Hematopoietic multipotent progenitor cell treated with erythropoietin and hydrocortisone succinate and interleukin-3 and kit ligand, for 6 days (in vitro differentiated cells): ENCODE data around the gene OR2A5.
"Not testable (repeated sequence)": the region's sequence is repeated elsewhere in the genome, so short reads cannot be mapped to it uniquely, and the experiment has no call there.

Experiments used
- DNase-seq: peaks from one replicate; pipeline ENCODE4 v3.0.0-alpha.2; 2015

Gene OR2A5

GRCh38 chr7:144048648-144049047, at the start of gene OR2A5:
Gene OR2A5 (plus strand): TSS chr7:144048948. CDS start chr7:144050402, 1,454 bp downstream.
- no peak for DNase-seq

GRCh38 chr7:144000020-144000419, 48.7 kb upstream of the OR2A5 start, which contains the start of gene OR6B1:
Gene OR6B1 (plus strand): TSS chr7:144000320. CDS start chr7:144003997, 3,677 bp downstream.
- no peak for DNase-seq

GRCh38 chr7:144001543-144001942, 47.2 kb upstream of the OR2A5 start:
- DNase-seq = no peak

- peak; percentile 11 for DNase-seq
Observed at GRCh38 chr7:144004703-144005102, 44.0 kb upstream of the OR2A5 start.

- DNase-seq = no peak
Observed at GRCh38 chr7:144006029-144006691, 42.6 kb upstream of the OR2A5 start.

- no peak for DNase-seq
Observed at GRCh38 chr7:144006692-144007042, 42.1 kb upstream of the OR2A5 start.

- no peak for DNase-seq
Observed at GRCh38 chr7:144009361-144009760, 39.4 kb upstream of the OR2A5 start.

GRCh38 chr7:144010061-144010460, 38.7 kb upstream of the OR2A5 start:
- DNase-seq = peak; percentile 34

GRCh38 chr7:144010821-144011220, 37.9 kb upstream of the OR2A5 start:
- DNase-seq = not testable (repeated sequence)

GRCh38 chr7:144011458-144012230, 37.1 kb upstream of the OR2A5 start:
- no peak for DNase-seq

- DNase-seq = no peak
Observed at GRCh38 chr7:144018065-144018464, 30.7 kb upstream of the OR2A5 start.

GRCh38 chr7:144019457-144019856, 29.3 kb upstream of the OR2A5 start:
- peak; percentile 51 for DNase-seq

GRCh38 chr7:144020340-144020739, 28.4 kb upstream of the OR2A5 start:
- no peak for DNase-seq

GRCh38 chr7:144022169-144022568, 26.6 kb upstream of the OR2A5 start:
- no peak for DNase-seq

- no peak for DNase-seq
Observed at GRCh38 chr7:144023171-144023827, 25.4 kb upstream of the OR2A5 start.

- no peak for DNase-seq
Observed at GRCh38 chr7:144024213-144024612, 24.5 kb upstream of the OR2A5 start.

- no peak for DNase-seq
Observed at GRCh38 chr7:144026203-144026883, 22.4 kb upstream of the OR2A5 start.

GRCh38 chr7:144027070-144027469, 21.7 kb upstream of the OR2A5 start:
- DNase-seq = peak; percentile 47

- no peak for DNase-seq
Observed at GRCh38 chr7:144027974-144028373, 20.8 kb upstream of the OR2A5 start.

GRCh38 chr7:144028547-144028946, 20.2 kb upstream of the OR2A5 start:
- DNase-seq = no peak

GRCh38 chr7:144032516-144032915, 16.2 kb upstream of the OR2A5 start:
- no peak for DNase-seq

GRCh38 chr7:144032985-144033709, 15.6 kb upstream of the OR2A5 start:
- DNase-seq = no peak

GRCh38 chr7:144035385-144035784, 13.4 kb upstream of the OR2A5 start:
- DNase-seq = no peak
